GM20000 (cell line): ENCODE measurements around the gene RAPGEF3.

ENCODE experiments used
- DNase-seq: peaks from one replicate; pipeline ENCODE4 v3.0.0; 2012; ENCODE audit warnings: low spot score
- TF ChIP-seq, protein P1 (sequence below): IDR thresholded peaks from 2 replicates; pipeline ENCODE4 v1.5.1; 2012; ENCODE audit warnings: mild to moderate bottlenecking, control low read depth; ENCODE audit errors: extremely low read depth, missing control alignments

Gene RAPGEF3

DNA sequence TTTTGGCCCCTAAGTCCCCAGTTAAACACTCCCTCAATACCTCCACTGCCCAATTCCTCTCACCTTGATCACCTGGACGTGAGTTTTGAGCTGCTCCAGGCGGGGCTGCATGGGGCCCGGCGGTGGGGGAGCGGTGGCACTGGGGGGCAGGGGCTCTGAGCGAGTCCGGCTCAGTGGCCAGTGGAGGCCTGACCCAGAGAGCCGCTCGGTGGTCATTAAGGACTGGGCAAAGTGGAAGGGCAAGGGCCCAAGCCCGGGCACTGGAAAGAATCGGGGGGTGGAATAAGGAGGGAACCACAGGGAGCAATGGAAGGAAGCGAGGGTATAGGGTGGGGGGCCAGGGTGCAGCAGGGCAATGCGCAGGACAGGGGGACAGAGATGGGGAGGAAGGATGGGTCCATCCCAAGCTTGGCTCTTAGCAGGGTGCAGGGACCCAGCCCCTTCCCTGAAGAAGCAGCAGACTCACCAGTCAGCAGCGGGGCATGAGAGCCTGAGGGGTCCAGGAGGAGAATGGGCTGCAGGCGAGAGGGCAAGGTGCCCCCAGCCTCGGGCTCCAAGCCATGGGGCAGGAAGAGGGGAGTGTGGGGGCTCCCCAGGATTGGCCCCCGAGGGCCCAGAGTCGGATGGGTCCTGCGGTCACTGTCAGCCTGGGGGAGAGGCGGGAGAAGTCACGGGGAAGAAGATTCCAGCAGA is 36.6 kb upstream of the RAPGEF3 start:
- TF ChIP-seq, protein P1, sequence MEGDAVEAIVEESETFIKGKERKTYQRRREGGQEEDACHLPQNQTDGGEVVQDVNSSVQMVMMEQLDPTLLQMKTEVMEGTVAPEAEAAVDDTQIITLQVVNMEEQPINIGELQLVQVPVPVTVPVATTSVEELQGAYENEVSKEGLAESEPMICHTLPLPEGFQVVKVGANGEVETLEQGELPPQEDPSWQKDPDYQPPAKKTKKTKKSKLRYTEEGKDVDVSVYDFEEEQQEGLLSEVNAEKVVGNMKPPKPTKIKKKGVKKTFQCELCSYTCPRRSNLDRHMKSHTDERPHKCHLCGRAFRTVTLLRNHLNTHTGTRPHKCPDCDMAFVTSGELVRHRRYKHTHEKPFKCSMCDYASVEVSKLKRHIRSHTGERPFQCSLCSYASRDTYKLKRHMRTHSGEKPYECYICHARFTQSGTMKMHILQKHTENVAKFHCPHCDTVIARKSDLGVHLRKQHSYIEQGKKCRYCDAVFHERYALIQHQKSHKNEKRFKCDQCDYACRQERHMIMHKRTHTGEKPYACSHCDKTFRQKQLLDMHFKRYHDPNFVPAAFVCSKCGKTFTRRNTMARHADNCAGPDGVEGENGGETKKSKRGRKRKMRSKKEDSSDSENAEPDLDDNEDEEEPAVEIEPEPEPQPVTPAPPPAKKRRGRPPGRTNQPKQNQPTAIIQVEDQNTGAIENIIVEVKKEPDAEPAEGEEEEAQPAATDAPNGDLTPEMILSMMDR, result no peak
- no peak for DNase-seq

GRCh38 chr12:47794679-47795078 is 36.0 kb upstream of the RAPGEF3 start:
- no peak for DNase-seq

DNA sequence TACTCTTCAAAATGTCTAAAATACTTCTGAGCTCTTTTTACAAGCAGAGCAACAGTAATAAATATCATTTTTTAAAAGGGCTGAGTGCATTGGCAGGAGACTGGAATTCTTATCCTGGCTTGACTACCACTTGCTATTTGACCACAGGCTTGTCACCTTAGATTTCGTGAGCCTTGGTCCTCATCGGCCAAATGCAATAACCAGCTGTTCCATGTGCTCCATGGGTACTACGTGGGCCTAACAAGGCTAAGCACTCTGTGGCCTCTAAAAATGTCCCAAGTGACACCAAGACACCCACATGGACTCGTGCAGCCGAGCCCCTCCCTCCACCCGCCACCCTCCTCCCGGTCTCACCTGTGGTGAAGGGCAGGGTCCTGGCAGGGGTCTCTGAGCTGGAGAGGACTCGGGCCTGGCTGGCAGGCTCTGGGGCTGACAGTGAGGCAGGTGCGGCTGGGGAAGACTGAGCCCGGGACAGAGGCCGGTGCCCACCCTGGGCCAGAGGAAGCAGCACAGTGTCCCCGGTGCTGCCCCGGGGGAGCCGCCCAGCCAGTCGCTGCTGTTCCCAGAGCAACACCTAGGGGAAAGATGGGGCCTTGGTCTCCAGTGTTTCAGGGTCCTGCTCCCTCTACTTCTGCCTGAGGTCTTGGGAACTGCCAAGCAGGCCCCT is 34.5 kb upstream of the RAPGEF3 start:
- TF ChIP-seq, protein P1, result no peak
- DNase-seq, result no peak

More at GRCh38 chr12:47794679-47795078, 36.0 kb upstream of the RAPGEF3 start:
- TF ChIP-seq, protein P1, result no peak

DNA sequence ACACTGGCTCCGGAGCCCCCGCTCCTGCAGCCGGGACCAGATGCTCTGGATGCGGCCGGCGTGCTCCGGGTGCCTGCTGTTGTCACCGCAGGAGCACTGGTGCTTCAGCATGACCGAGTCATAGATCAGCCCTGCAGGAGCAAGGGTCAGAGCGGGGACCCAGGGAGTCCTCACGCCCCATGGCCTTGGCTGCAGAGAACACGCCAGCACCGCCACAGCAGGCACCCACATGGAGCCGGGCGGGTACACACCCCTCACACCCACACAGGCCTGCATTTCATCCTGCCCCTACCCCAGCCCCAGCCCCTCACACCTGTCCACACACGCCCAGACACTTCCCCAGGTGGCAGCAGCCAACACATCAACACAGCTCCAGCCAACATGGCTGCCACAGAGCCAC is 33.2 kb upstream of the RAPGEF3 start:
- TF ChIP-seq, protein P1, result no peak
- DNase-seq, result no peak

DNA sequence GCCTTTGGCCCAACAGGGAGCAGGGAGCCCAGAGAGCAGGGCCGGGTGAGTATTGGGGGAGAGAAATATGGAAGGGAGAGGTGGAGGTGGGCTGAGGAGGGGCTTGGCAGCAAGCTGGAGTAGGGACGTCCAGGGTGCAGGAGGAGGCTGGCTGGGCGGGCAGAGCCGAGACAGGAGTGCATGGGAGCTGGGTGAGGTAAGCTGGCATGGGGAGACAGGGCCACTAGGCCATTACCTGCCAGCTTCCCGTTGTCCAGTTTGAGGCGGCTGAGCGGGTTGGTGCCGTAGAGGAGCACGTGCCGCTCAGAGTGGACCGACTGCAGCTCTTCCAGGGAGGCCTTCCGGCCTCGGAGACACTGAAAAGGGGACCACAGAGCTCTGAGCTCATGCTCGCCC is 32.7 kb upstream of the RAPGEF3 start:
- DNase-seq, result no peak
- TF ChIP-seq, protein P1, result no peak

DNA sequence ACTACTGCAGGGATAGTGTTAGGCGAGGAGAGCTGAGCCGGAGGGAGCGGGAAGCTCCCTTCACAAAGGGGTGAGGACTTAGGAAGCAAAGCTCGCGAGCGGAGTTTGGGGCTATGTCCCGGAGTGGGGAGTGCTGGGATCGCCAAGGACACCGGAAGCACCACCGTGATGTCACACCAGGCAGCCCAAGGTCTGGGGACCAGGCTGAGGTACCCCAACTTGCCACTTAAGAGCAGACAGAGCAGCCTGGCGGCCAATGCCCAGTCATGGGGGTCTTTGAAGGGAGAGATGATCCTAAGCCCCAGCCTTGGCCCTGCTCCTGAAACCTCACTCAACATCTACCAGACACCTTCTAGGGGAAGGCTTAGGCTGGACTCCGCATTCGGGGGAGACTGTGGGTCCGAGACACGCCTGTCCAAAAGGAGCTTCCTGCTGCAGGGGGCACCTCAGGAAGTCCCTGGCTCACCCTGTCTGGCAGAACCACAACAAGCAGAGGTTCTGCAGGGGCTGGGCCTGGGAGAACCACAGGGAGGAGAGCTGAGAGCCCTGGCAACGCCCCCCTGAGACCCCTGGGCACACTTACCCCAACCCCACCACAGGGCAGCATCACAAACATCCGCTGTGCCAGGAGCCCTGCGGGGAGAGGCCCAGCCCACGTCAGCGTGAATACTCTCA is 32.1 kb upstream of the RAPGEF3 start:
- TF ChIP-seq, protein P1, result no peak
- no peak for DNase-seq
